GM20000 (cell line): ENCODE data around the gene TTI1.
A peak's percentile ranks its signal among the peaks of the same experiment; 100 is the strongest.

Source experiments
- DNase-seq: peaks from one replicate; pipeline ENCODE4 v3.0.0; 2012; ENCODE audit warnings: low spot score
- CTCF ChIP-seq: IDR thresholded peaks from 2 replicates; pipeline ENCODE4 v1.5.1; 2012; ENCODE audit warnings: mild to moderate bottlenecking, control low read depth; ENCODE audit errors: extremely low read depth, missing control alignments

The TTI1 gene

GRCh38 chr20:38033330-38034107 is at the start of gene TTI1, which contains the start of gene RPRD1B:
Gene TTI1 (minus strand): TSS chr20:38033456. CDS start chr20:38013816, 19,640 bp downstream.
Gene RPRD1B (plus strand): TSS chr20:38033746. CDS start chr20:38033948, 202 bp downstream.
- no peak for TF ChIP-seq CTCF
- DNase-seq: peak; percentile 87

- TF ChIP-seq CTCF: no peak
- DNase-seq: no peak
Observed at GRCh38 chr20:38082894-38083293, 49.6 kb upstream of the TTI1 start.

- DNase-seq: no peak
- no peak for TF ChIP-seq CTCF
Observed at GRCh38 chr20:38081575-38081974, 48.3 kb upstream of the TTI1 start.

- DNase-seq: no peak
- no peak for TF ChIP-seq CTCF
Observed at GRCh38 chr20:38079353-38079752, 46.1 kb upstream of the TTI1 start.

- no peak for DNase-seq
- TF ChIP-seq CTCF: no peak
Observed at GRCh38 chr20:38078084-38078483, 44.8 kb upstream of the TTI1 start.

GRCh38 chr20:38076548-38076947 is 43.3 kb upstream of the TTI1 start:
- peak; percentile 14 for DNase-seq
- no peak for TF ChIP-seq CTCF

- no peak for TF ChIP-seq CTCF
- DNase-seq: no peak
Observed at GRCh38 chr20:38075161-38075998, 42.1 kb upstream of the TTI1 start.
